Endodermal cell (in vitro differentiated cells): ENCODE data around the gene ATP10B. TPM values are rescaled to one million over a fixed set of nuclear protein-coding genes. Genes with fewer than 3 reads are reported as not detected.

ENCODE experiments used
- DNase-seq: peaks from one replicate; pipeline ENCODE4 v3.0.0-alpha.2; 2017
- H3K27ac ChIP-seq: 2 replicates; pipeline ENCODE4 v1.5.1; 2013; ENCODE audit warnings: mild to moderate bottlenecking, low read depth, low read length, moderate library complexity
- H3K27me3 ChIP-seq: 2 replicates; pipeline ENCODE4 v1.6.1; 2013; ENCODE audit warnings: mild to moderate bottlenecking, low read length, moderate library complexity; ENCODE audit not compliant: insufficient read depth, control insufficient read depth, poor library complexity, severe bottlenecking
- H3K36me3 ChIP-seq: 2 replicates; pipeline ENCODE4 v1.7.0; 2013; ENCODE audit warnings: mild to moderate bottlenecking, low read length, moderate library complexity; ENCODE audit not compliant: control insufficient read depth, insufficient read depth
- H3K4me1 ChIP-seq: one replicate; pipeline ENCODE4 v1.7.0; 2013; ENCODE audit warnings: low read length; ENCODE audit not compliant: control insufficient read depth, insufficient read depth
- H3K4me3 ChIP-seq: 2 replicates; pipeline ENCODE4 v1.5.1; 2013; ENCODE audit warnings: mild to moderate bottlenecking, low read length, moderate library complexity
- H3K9ac ChIP-seq: 2 replicates; pipeline ENCODE4 v1.6.1; 2013; ENCODE audit warnings: mild to moderate bottlenecking, low read length, moderate library complexity; ENCODE audit not compliant: poor library complexity, severe bottlenecking; ENCODE audit errors: extremely low read depth
- H3K9me3 ChIP-seq: 2 replicates; pipeline ENCODE4 v1.6.1; 2013; ENCODE audit warnings: mild to moderate bottlenecking, low read length, moderate library complexity; ENCODE audit not compliant: control insufficient read depth
- H3K27ac Mint-ChIP-seq: 2 replicates; pipeline ENCODE4 v1.8.0; 2020; ENCODE audit warnings: mixed read lengths
- H3K27me3 Mint-ChIP-seq: 2 replicates; pipeline ENCODE4 v1.8.0; 2021; ENCODE audit warnings: mild to moderate bottlenecking, mixed read lengths; ENCODE audit not compliant: insufficient read depth
- H3K36me3 Mint-ChIP-seq: 2 replicates; pipeline ENCODE4 v1.8.0; 2020; ENCODE audit warnings: low read depth, mixed read lengths
- H3K4me1 Mint-ChIP-seq: 2 replicates; pipeline ENCODE4 v1.8.0; 2020; ENCODE audit warnings: mixed read lengths
- H3K4me3 Mint-ChIP-seq: 2 replicates; pipeline ENCODE4 v1.8.0; 2020; ENCODE audit warnings: mild to moderate bottlenecking, moderate library complexity, mixed read lengths
- H3K9me3 Mint-ChIP-seq: 2 replicates; pipeline ENCODE4 v1.8.0; 2020; ENCODE audit warnings: mild to moderate bottlenecking, mixed read lengths
- CTCF ChIP-seq: fragments of 200-600 bp; sonication (generic); conservative IDR thresholded peaks from 2 replicates; pipeline ENCODE4 v1.5.0; 2021; ENCODE audit warnings: antibody characterized with exemption, mild to moderate bottlenecking
- WGBS, 2 experiments: methylation state at CpG; one replicate each; pipeline versions ENCODE4 v1.1.5 to v1.1.7; 2013; ENCODE audit warnings: missing lambda C conversion rate in 2 of 2, mixed read lengths in 1 of 2; ENCODE audit not compliant: insufficient coverage in 1 of 2, insufficient read length in 1 of 2; 5-methylcytosine and 5-hydroxymethylcytosine counted together
- total RNA-seq, 2 donors: library from RNA; stranded (reverse); fragmentation: NEBNext Ultra II Directional in 1 of 2; extraction: Animal tissue kit (Norgen Biotek cat#: 25700) in 1 of 2; gene quantifications; 2 replicates in 1 of 2; 3 replicates in 1 of 2; pipeline ENCODE4 v1.2.1, GENCODE V29; 2021

Gene ATP10B
- total RNA-seq, 2 donors from 2014 or later = 0.15 to 0.38 TPM

GRCh38 chr5:160744268-160745101, 107.5 kb downstream of the ATP10B start:
- H3K27me3 Mint-ChIP-seq = no peaks in the 10 kb centered on the region
- no peaks in the 10 kb centered on the region for H3K36me3 ChIP-seq
- no peak overlapping the region for H3K27ac ChIP-seq
- H3K9me3 Mint-ChIP-seq = no peaks in the 10 kb centered on the region
- H3K4me1 ChIP-seq = no peaks in the 10 kb centered on the region
- DNase-seq = no peak
- H3K9ac ChIP-seq = no peak overlapping the region
- H3K9me3 ChIP-seq = no peaks in the 10 kb centered on the region
- no peak for TF ChIP-seq CTCF
- no peaks in the 10 kb centered on the region for H3K27me3 ChIP-seq
- peaks cover 11% of the 10 kb centered on the region for H3K4me1 Mint-ChIP-seq
- no peak overlapping the region for H3K27ac Mint-ChIP-seq
- no peak overlapping the region for H3K4me3 Mint-ChIP-seq
- no peaks in the 10 kb centered on the region for H3K36me3 Mint-ChIP-seq
- no peak overlapping the region for H3K4me3 ChIP-seq
- WGBS, 2 experiments = 40 to 62% methylated on average over 5 to 7 of the region's 7 CpGs

- Mint-ChIP-seq H3K36me3 (no peaks in the 10 kb centered on the region), H3K4me1 (peaks cover 8% of the 10 kb centered on the region), H3K27me3 (no peaks in the 10 kb centered on the region), H3K27ac (no peak overlapping the region), H3K4me3 (no peak overlapping the region), H3K9me3 (no peaks in the 10 kb centered on the region)
- WGBS, 2 experiments = 88% methylated on average over 3 of the region's 3 CpGs; no CpG with 5 or more reads in 1 of the 2 experiments
- no peaks in the 10 kb centered on the region for H3K9me3 ChIP-seq
- TF ChIP-seq CTCF = no peak
- DNase-seq = no peak
- H3K27ac ChIP-seq = no peak overlapping the region
- no peaks in the 10 kb centered on the region for H3K4me1 ChIP-seq
- H3K4me3 ChIP-seq = no peak overlapping the region
- H3K36me3 ChIP-seq = no peaks in the 10 kb centered on the region
- no peak overlapping the region for H3K9ac ChIP-seq
- H3K27me3 ChIP-seq = no peaks in the 10 kb centered on the region
Observed at GRCh38 chr5:160743027-160743426, 109.0 kb downstream of the ATP10B start.

GRCh38 chr5:160742446-160742845, 109.6 kb downstream of the ATP10B start:
- WGBS, 2 experiments = 86% methylated on average over 1 of the region's 1 CpG
- H3K4me3 ChIP-seq = no peak overlapping the region
- H3K27me3 Mint-ChIP-seq = no peaks in the 10 kb centered on the region
- H3K27me3 ChIP-seq = no peaks in the 10 kb centered on the region
- H3K27ac Mint-ChIP-seq = no peak overlapping the region
- no peaks in the 10 kb centered on the region for H3K9me3 ChIP-seq
- TF ChIP-seq CTCF = no peak
- no peak overlapping the region for H3K4me3 Mint-ChIP-seq
- no peak overlapping the region for H3K27ac ChIP-seq
- DNase-seq = no peak
- H3K9me3 Mint-ChIP-seq = no peaks in the 10 kb centered on the region
- no peak overlapping the region for H3K9ac ChIP-seq
- peaks cover 8% of the 10 kb centered on the region for H3K4me1 Mint-ChIP-seq
- no peaks in the 10 kb centered on the region for H3K4me1 ChIP-seq
- no peaks in the 10 kb centered on the region for H3K36me3 ChIP-seq
- no peaks in the 10 kb centered on the region for H3K36me3 Mint-ChIP-seq
